Adipocyte (in vitro differentiated cells): ENCODE results near the gene TPRKB.
A peak's percentile ranks its signal among the peaks of the same experiment; 100 is the strongest.
"Not testable (repeated sequence)": the region's sequence is repeated elsewhere in the genome, so short reads cannot be mapped to it uniquely, and the experiment has no call there.

Source experiments
- DNase-seq: peaks from one replicate; pipeline ENCODE4 v3.0.0-alpha.2; 2015; ENCODE audit warnings: low read depth
- H3K27me3 ChIP-seq: replicated peaks from 2 replicates; pipeline ENCODE4 v1.7.0; 2013; ENCODE audit warnings: mild to moderate bottlenecking, low read length, moderate library complexity; ENCODE audit not compliant: control insufficient read depth, insufficient read depth
- H3K36me3 ChIP-seq: 2 replicates; pipeline ENCODE4 v1.7.0; 2013; ENCODE audit warnings: low read length, mild to moderate bottlenecking, moderate library complexity; ENCODE audit not compliant: control insufficient read depth, insufficient read depth, severe bottlenecking
- H3K4me1 ChIP-seq: 2 replicates; pipeline ENCODE4 v1.7.0; 2013; ENCODE audit warnings: mild to moderate bottlenecking, low read length, moderate library complexity; ENCODE audit not compliant: control insufficient read depth, insufficient read depth
- H3K4me3 ChIP-seq: 2 replicates; pipeline ENCODE4 v1.7.0; 2013; ENCODE audit warnings: mild to moderate bottlenecking, low read length, moderate library complexity
- H3K9ac ChIP-seq: 2 replicates; pipeline ENCODE4 v1.7.0; 2013; ENCODE audit warnings: mild to moderate bottlenecking, low read length, moderate library complexity
- H3K9me3 ChIP-seq: 2 replicates; pipeline ENCODE4 v1.7.0; 2013; ENCODE audit warnings: mild to moderate bottlenecking, low read length, moderate library complexity; ENCODE audit not compliant: control insufficient read depth

Gene TPRKB

GRCh38 chr2:73736855-73737779, at the start of gene TPRKB:
Gene TPRKB, minus strand, starts transcription at chr2:73737345. Its CDS starts 2,776 bp downstream, at chr2:73734569.
- peak within 1 kb of the TSS; percentile 99 for H3K4me3 ChIP-seq
- no peaks in the 10 kb centered on the region for H3K9me3 ChIP-seq
- DNase-seq: peak; percentile 98
- H3K9ac ChIP-seq: peak within 1 kb of the TSS; percentile 96
- peaks cover 16% of the 10 kb centered on the region for H3K4me1 ChIP-seq
- no peaks in the 10 kb centered on the region for H3K27me3 ChIP-seq
- H3K36me3 ChIP-seq: peaks cover 17% of the 10 kb centered on the region

- H3K9me3 ChIP-seq, DNase-seq, H3K9ac ChIP-seq, H3K4me3 ChIP-seq, H3K4me1 ChIP-seq, H3K27me3 ChIP-seq, H3K36me3 ChIP-seq: not testable (repeated sequence)
These were observed 46.7 kb upstream of the TPRKB start, which contains the start of gene C2orf78 for GRCh38 chr2:73783883-73784282. Gene C2orf78, plus strand, starts transcription at chr2:73784183. Its CDS starts 127 bp downstream, at chr2:73784310.

GRCh38 chr2:73783402-73783801, 46.3 kb upstream of the TPRKB start:
- not testable (repeated sequence) for H3K9me3 ChIP-seq, H3K4me3 ChIP-seq, DNase-seq, H3K4me1 ChIP-seq, H3K36me3 ChIP-seq, H3K27me3 ChIP-seq, H3K9ac ChIP-seq

GRCh38 chr2:73780237-73780582, 43.1 kb upstream of the TPRKB start:
- H3K4me1 ChIP-seq: peaks cover 15% of the 10 kb centered on the region
- peak overlapping the region; percentile 97 for H3K4me3 ChIP-seq
- H3K9ac ChIP-seq: peak overlapping the region; percentile 94
- H3K9me3 ChIP-seq: no peaks in the 10 kb centered on the region
- peaks cover 17% of the 10 kb centered on the region for H3K36me3 ChIP-seq
- H3K27me3 ChIP-seq: no peaks in the 10 kb centered on the region
- DNase-seq: no peak

- Histone ChIP-seq H3K9ac (peak within 1 kb of the TSS; percentile 94), H3K4me3 (peak within 1 kb of the TSS; percentile 97), H3K4me1 (peaks cover 15% of the 10 kb centered on the region), H3K36me3 (peaks cover 23% of the 10 kb centered on the region), H3K27me3 (no peaks in the 10 kb centered on the region), H3K9me3 (no peaks in the 10 kb centered on the region)
- DNase-seq: peak; percentile 97
These were observed 42.5 kb upstream of the TPRKB start, which contains the start of gene DUSP11 for GRCh38 chr2:73779467-73780236. Gene DUSP11, minus strand, starts transcription at chr2:73780103. Its CDS starts 129 bp downstream, at chr2:73779974.

- Histone ChIP-seq H3K36me3 (peaks cover 30% of the 10 kb centered on the region), H3K4me1 (peaks cover 15% of the 10 kb centered on the region), H3K9ac (peak overlapping the region; percentile 94), H3K4me3 (peak overlapping the region; percentile 97)
- not testable (repeated sequence) for DNase-seq, H3K9me3 ChIP-seq, H3K27me3 ChIP-seq
These were observed 41.8 kb upstream of the TPRKB start for GRCh38 chr2:73778867-73779466.

- Histone ChIP-seq H3K9ac (no peak overlapping the region), H3K4me3 (no peak overlapping the region), H3K27me3 (no peaks in the 10 kb centered on the region), H3K9me3 (no peaks in the 10 kb centered on the region), H3K4me1 (peaks cover 15% of the 10 kb centered on the region), H3K36me3 (peaks cover 50% of the 10 kb centered on the region)
- peak; percentile 51 for DNase-seq
These were observed 39.8 kb upstream of the TPRKB start for GRCh38 chr2:73776869-73777519.

- Histone ChIP-seq H3K9ac (no peak overlapping the region), H3K27me3 (no peaks in the 10 kb centered on the region), H3K4me1 (peaks cover 15% of the 10 kb centered on the region), H3K4me3 (no peak overlapping the region), H3K36me3 (peaks cover 51% of the 10 kb centered on the region), H3K9me3 (no peaks in the 10 kb centered on the region)
- DNase-seq: no peak
These were observed 39.2 kb upstream of the TPRKB start for GRCh38 chr2:73776381-73776780.

- Histone ChIP-seq H3K9me3 (no peaks in the 10 kb centered on the region), H3K36me3 (peaks cover 78% of the 10 kb centered on the region), H3K4me3 (no peak overlapping the region), H3K27me3 (no peaks in the 10 kb centered on the region), H3K4me1 (peaks cover 7% of the 10 kb centered on the region), H3K9ac (no peak overlapping the region)
- no peak for DNase-seq
These were observed 35.7 kb upstream of the TPRKB start for GRCh38 chr2:73772819-73773218.

- no peaks in the 10 kb centered on the region for H3K4me1 ChIP-seq
These were observed 33.6 kb upstream of the TPRKB start for GRCh38 chr2:73770725-73771124.

More at GRCh38 chr2:73770725-73771124, 33.6 kb upstream of the TPRKB start:
- no peak overlapping the region for H3K9ac ChIP-seq
- no peak overlapping the region for H3K4me3 ChIP-seq
- H3K27me3 ChIP-seq: no peaks in the 10 kb centered on the region
- H3K9me3 ChIP-seq: no peaks in the 10 kb centered on the region
- no peak for DNase-seq
- peaks cover 82% of the 10 kb centered on the region for H3K36me3 ChIP-seq
